ENCODE results near the gene BATF3.

BATF3 gene

DNA sequence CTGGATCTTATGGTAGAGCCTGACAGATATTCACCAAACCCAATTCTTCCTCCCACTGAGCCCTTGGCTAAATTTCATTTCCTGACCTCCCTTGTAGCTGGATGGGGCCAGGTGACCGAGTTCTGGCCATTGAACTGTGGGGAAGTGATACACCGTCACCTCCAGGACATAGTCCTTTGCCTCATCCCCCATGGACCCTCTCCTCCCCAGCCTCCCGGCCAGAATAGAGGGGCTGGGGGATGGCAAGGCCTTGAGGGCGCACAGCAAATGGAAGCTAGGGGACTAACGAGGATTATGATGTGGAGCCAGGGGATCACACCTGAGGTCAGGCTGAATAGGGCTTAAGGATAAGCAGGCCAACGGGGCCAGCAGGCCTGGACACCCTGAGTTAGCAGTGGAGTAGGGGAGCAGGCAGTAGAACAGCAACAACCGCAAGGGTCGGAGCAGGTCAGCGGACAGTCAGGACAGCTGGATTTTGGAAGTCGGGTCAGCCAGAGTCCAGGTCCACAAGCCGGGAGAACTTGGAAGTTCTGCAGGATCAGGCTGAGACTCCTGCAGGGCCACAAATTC is 15.0 kb downstream of the BATF3 start:
- Histone ChIP-seq H3K4me2 (ENCODE audit: insufficient read depth, low read length) (no peak overlapping the region), H3K9ac (ENCODE audit: low read depth, low read length) (no peak overlapping the region), H3K4me1 (ENCODE audit: insufficient read depth, low read length) (peaks cover 9% of the 10 kb centered on the region; the same call in 1 of the 2 replicates), H3K79me2 (ENCODE audit: insufficient read depth, low read length) (no peaks in the 10 kb centered on the region), H3K9me3 (ENCODE audit: insufficient read depth, low read length, severe bottlenecking) (no peaks in the 10 kb centered on the region), H2AFZ (ENCODE audit: low read depth, low read length) (no peak overlapping the region), H3K27me3 (ENCODE audit: insufficient read depth, low read length, poor library complexity) (no peaks in the 10 kb centered on the region), H3K4me3 (ENCODE audit: low read depth in 1 of 2, low read length in 2 of 2) (no peak overlapping the region), H3K27ac (ENCODE audit: low read length) (no peak overlapping the region), H3K36me3 (ENCODE audit: insufficient read depth, low read length) (no peaks in the 10 kb centered on the region), H4K20me1 (ENCODE audit: insufficient read depth, low read length) (no peaks in the 10 kb centered on the region)
- no peak for ATAC-seq (ENCODE audit: insufficient read depth, low read depth)
- TF ChIP-seq, protein P1, sequence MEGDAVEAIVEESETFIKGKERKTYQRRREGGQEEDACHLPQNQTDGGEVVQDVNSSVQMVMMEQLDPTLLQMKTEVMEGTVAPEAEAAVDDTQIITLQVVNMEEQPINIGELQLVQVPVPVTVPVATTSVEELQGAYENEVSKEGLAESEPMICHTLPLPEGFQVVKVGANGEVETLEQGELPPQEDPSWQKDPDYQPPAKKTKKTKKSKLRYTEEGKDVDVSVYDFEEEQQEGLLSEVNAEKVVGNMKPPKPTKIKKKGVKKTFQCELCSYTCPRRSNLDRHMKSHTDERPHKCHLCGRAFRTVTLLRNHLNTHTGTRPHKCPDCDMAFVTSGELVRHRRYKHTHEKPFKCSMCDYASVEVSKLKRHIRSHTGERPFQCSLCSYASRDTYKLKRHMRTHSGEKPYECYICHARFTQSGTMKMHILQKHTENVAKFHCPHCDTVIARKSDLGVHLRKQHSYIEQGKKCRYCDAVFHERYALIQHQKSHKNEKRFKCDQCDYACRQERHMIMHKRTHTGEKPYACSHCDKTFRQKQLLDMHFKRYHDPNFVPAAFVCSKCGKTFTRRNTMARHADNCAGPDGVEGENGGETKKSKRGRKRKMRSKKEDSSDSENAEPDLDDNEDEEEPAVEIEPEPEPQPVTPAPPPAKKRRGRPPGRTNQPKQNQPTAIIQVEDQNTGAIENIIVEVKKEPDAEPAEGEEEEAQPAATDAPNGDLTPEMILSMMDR (IDR thresholded peaks at IDR 0.05; ENCODE audit: borderline replicate concordance, extremely low read depth, low read length, poor library complexity, severe bottlenecking): no peak
- no peak for TF ChIP-seq EZH2 (IDR thresholded peaks at IDR 0.05; ENCODE audit: borderline replicate concordance, low read depth, low read length, severe bottlenecking)
- DNase-seq: no peak

DNA sequence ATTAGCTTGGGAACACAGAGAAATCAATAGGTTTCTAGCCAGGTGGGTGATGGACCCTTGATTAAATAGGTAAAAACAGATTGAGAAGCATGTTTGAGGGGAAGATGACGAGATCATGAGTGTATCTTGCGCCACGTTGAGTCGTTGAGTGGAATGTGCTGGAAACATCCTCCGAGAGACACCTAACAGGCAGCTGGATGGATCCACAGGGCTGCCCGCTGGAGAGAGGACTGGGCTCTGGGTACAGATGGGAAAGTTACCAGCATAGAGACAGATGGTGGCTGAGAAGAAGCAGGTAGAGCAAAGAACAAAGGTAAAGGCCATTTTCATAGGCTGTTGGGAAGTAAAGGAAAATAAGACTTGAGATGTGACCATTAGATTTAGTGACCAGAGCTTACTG is 15.6 kb downstream of the BATF3 start:
- H2AFZ ChIP-seq (ENCODE audit: low read depth, low read length): no peak overlapping the region
- no peaks in the 10 kb centered on the region for H3K36me3 ChIP-seq (ENCODE audit: insufficient read depth, low read length)
- peaks cover 9% of the 10 kb centered on the region; the same call in 1 of the 2 replicates for H3K4me1 ChIP-seq (ENCODE audit: insufficient read depth, low read length)
- ATAC-seq (ENCODE audit: insufficient read depth, low read depth) (no peak), DNase-seq (no peak)
- H3K79me2 ChIP-seq (ENCODE audit: insufficient read depth, low read length): no peaks in the 10 kb centered on the region
- H3K27ac ChIP-seq (ENCODE audit: low read length): no peak overlapping the region
- TF ChIP-seq, protein P1 (IDR thresholded peaks at IDR 0.05; ENCODE audit: borderline replicate concordance, extremely low read depth, low read length, poor library complexity, severe bottlenecking): no peak
- no peak for TF ChIP-seq EZH2 (IDR thresholded peaks at IDR 0.05; ENCODE audit: borderline replicate concordance, low read depth, low read length, severe bottlenecking)
- no peak overlapping the region for H3K4me2 ChIP-seq (ENCODE audit: insufficient read depth, low read length)
- H4K20me1 ChIP-seq (ENCODE audit: insufficient read depth, low read length): no peaks in the 10 kb centered on the region
- no peak overlapping the region for H3K9ac ChIP-seq (ENCODE audit: low read depth, low read length)
- no peak overlapping the region for H3K4me3 ChIP-seq (ENCODE audit: low read depth in 1 of 2, low read length in 2 of 2)
- H3K9me3 ChIP-seq (ENCODE audit: insufficient read depth, low read length, severe bottlenecking): no peaks in the 10 kb centered on the region
- no peaks in the 10 kb centered on the region for H3K27me3 ChIP-seq (ENCODE audit: insufficient read depth, low read length, poor library complexity)

DNA sequence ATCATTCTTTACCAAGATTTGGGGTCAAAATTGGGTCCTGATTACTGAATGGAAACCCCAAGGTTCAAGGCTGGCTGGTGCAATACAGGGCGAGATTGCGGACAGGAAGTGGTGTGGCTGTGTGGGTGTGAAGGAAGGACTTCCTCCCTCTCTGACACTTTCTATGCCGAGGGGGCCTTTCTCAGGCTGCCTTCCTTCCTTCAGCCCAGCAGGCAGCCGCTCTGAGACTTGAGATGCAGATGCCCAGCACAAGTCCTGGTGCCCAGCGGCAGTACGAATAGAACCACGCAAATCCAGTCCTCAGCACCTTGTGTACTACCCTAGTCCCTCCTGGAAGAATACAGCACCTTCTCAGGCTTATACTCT is 16.3 kb downstream of the BATF3 start:
- Histone ChIP-seq H3K27me3 (ENCODE audit: insufficient read depth, low read length, poor library complexity) (no peaks in the 10 kb centered on the region), H3K79me2 (ENCODE audit: insufficient read depth, low read length) (no peaks in the 10 kb centered on the region), H3K9me3 (ENCODE audit: insufficient read depth, low read length, severe bottlenecking) (no peaks in the 10 kb centered on the region), H3K36me3 (ENCODE audit: insufficient read depth, low read length) (no peaks in the 10 kb centered on the region), H3K4me2 (ENCODE audit: insufficient read depth, low read length) (no peak overlapping the region), H3K4me1 (ENCODE audit: insufficient read depth, low read length) (peaks cover 9% of the 10 kb centered on the region; the same call in 1 of the 2 replicates), H3K9ac (ENCODE audit: low read depth, low read length) (no peak overlapping the region), H3K4me3 (ENCODE audit: low read depth in 1 of 2, low read length in 2 of 2) (no peak overlapping the region), H4K20me1 (ENCODE audit: insufficient read depth, low read length) (no peaks in the 10 kb centered on the region), H3K27ac (ENCODE audit: low read length) (no peak overlapping the region), H2AFZ (ENCODE audit: low read depth, low read length) (no peak overlapping the region)
- DNase-seq (peak; percentile 65), ATAC-seq (ENCODE audit: insufficient read depth, low read depth) (peak; percentile 73)
- no peak for TF ChIP-seq EZH2 (IDR thresholded peaks at IDR 0.05; ENCODE audit: borderline replicate concordance, low read depth, low read length, severe bottlenecking)
- TF ChIP-seq, protein P1 (IDR thresholded peaks at IDR 0.05; ENCODE audit: borderline replicate concordance, extremely low read depth, low read length, poor library complexity, severe bottlenecking): no peak

Measured in DND-41 (cell line).